GM18517 (cell line): ENCODE data around the gene LARGE1.

Source experiments
- ATAC-seq: cut with Tn5 transposase; IDR thresholded peaks from one replicate; pipeline ENCODE4 v1.9.1; 2021; ENCODE audit warnings: mild to moderate bottlenecking, moderate library complexity; ENCODE audit not compliant: unreplicated experiment

The LARGE1 gene

GRCh38 chr22:33920197-33920540, at the start of gene LARGE1:
TSS of gene LARGE1 (minus strand) at chr22:33920476.
- ATAC-seq, result no peak

- no peak for ATAC-seq
Measured at GRCh38 chr22:33969045-33969444, 48.8 kb upstream of the LARGE1 start.

GRCh38 chr22:33964121-33964520, 43.8 kb upstream of the LARGE1 start:
- no peak for ATAC-seq

- ATAC-seq, result no peak
Measured at GRCh38 chr22:33962409-33962808, 42.1 kb upstream of the LARGE1 start.

GRCh38 chr22:33958741-33959140, 38.5 kb upstream of the LARGE1 start:
- no peak for ATAC-seq

GRCh38 chr22:33957086-33957485, 36.8 kb upstream of the LARGE1 start:
- ATAC-seq, result no peak

- no peak for ATAC-seq
Measured at GRCh38 chr22:33952776-33953175, 32.5 kb upstream of the LARGE1 start.

GRCh38 chr22:33940741-33941140, 20.5 kb upstream of the LARGE1 start:
- ATAC-seq, result no peak

- ATAC-seq, result no peak
Measured at GRCh38 chr22:33932997-33933396, 12.7 kb upstream of the LARGE1 start.

GRCh38 chr22:33931406-33931805, 11.1 kb upstream of the LARGE1 start:
- no peak for ATAC-seq

- no peak for ATAC-seq
Measured at GRCh38 chr22:33927752-33928151, 7.5 kb upstream of the LARGE1 start.

GRCh38 chr22:33925194-33925593, 4.9 kb upstream of the LARGE1 start:
- ATAC-seq, result no peak

GRCh38 chr22:33923660-33924246, 3.5 kb upstream of the LARGE1 start:
- ATAC-seq, result no peak

GRCh38 chr22:33923033-33923432, 2.8 kb upstream of the LARGE1 start:
- no peak for ATAC-seq

GRCh38 chr22:33922349-33922681, 2.0 kb upstream of the LARGE1 start:
- no peak for ATAC-seq

- ATAC-seq, result no peak
Measured at GRCh38 chr22:33921525-33922348, 1.5 kb upstream of the LARGE1 start.

GRCh38 chr22:33920927-33921524, 750 bp upstream of the LARGE1 start:
- ATAC-seq, result peak; percentile 59

GRCh38 chr22:33919391-33920196, 682 bp downstream of the LARGE1 start:
- no peak for ATAC-seq

GRCh38 chr22:33918676-33919365, 1.5 kb downstream of the LARGE1 start:
- ATAC-seq, result no peak

- no peak for ATAC-seq
Measured at GRCh38 chr22:33917744-33918406, 2.4 kb downstream of the LARGE1 start.
